Neural progenitor cell (in vitro differentiated cells): ENCODE data around the gene IL12A.

Experiments used
- EZH2 ChIP-seq: fragments of 200-600 bp; sonication (generic); IDR thresholded peaks from 2 replicates; pipeline ENCODE4 v1.6.1; 2017; ENCODE audit warnings: antibody characterized with exemption, mild to moderate bottlenecking, moderate library complexity
- TF ChIP-seq, protein P1 (sequence below): fragments of 200-600 bp; sonication (generic); IDR thresholded peaks from 2 replicates; pipeline ENCODE4 v1.5.1; 2017; ENCODE audit warnings: antibody characterized with exemption, mild to moderate bottlenecking

DNA sequence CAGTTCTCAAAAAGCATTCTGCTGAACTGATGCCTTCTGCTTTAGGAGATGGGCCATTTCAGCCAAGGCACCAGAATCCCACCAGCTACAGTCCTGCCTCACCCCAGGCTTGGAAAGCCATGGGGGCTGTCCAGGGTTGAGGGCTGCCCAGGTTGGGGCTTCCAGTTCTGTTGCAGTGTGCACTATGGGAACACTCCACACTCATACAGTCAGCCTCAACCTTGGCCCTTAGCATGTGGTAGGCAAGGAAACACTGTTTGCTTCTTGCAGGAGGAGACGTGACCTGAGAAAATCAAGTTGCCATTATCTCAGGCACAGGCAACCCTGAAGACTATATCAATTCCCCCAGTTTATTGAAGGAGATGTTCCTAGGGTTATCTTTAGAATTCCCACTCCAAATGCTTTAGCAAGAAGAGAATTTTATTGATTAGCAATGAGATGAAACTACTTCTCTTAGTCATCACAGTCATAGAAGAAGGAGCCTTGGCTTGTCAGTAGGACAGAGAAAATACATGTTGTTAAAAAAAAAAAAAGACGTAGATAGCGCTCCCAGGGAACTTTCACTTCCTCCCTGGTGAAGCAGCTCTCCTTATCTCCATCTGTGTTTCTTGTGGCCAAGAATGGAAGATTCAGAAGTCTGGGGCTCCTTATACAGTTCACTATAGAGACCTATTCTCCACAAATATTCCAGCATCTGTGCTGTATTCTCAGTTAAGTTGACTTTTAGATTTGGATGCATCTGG lies 38.3 kb upstream of the IL12A start:
- TF ChIP-seq, protein P1, sequence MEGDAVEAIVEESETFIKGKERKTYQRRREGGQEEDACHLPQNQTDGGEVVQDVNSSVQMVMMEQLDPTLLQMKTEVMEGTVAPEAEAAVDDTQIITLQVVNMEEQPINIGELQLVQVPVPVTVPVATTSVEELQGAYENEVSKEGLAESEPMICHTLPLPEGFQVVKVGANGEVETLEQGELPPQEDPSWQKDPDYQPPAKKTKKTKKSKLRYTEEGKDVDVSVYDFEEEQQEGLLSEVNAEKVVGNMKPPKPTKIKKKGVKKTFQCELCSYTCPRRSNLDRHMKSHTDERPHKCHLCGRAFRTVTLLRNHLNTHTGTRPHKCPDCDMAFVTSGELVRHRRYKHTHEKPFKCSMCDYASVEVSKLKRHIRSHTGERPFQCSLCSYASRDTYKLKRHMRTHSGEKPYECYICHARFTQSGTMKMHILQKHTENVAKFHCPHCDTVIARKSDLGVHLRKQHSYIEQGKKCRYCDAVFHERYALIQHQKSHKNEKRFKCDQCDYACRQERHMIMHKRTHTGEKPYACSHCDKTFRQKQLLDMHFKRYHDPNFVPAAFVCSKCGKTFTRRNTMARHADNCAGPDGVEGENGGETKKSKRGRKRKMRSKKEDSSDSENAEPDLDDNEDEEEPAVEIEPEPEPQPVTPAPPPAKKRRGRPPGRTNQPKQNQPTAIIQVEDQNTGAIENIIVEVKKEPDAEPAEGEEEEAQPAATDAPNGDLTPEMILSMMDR: no peak
- TF ChIP-seq EZH2: no peak
